Stimulated activated effector memory CD8-positive, alpha-beta T cell treated with anti-CD3 and anti-CD28 coated beads, Interleukin-12 subunit alpha, Interleukin-12 subunit beta, amount 100 ng/mL, for 72 hours (primary cell): Measurements from ENCODE around the gene TTC1.
"Not testable (repeated sequence)": the region's sequence is repeated elsewhere in the genome, so short reads cannot be mapped to it uniquely, and the experiment has no call there.

Source experiments
- ATAC-seq: fragments of 150-1000 bp; cut with Tn5 transposase; 2 replicates; pipeline ENCODE4 v1.10.0; 2021
- DNase-seq, 2 donors: peaks; one replicate each; pipeline ENCODE4 v3.0.0; 2021 to 2022; ENCODE audit warnings: low spot score in 2 of 2
- H3K27ac Mint-ChIP-seq: one replicate; pipeline ENCODE4 v1.8.0; 2022; ENCODE audit warnings: mild to moderate bottlenecking, mixed read lengths
- H3K36me3 Mint-ChIP-seq: one replicate; pipeline ENCODE4 v1.8.0; 2022; ENCODE audit warnings: mild to moderate bottlenecking, mixed read lengths
- H3K4me1 Mint-ChIP-seq: one replicate; pipeline ENCODE4 v1.8.0; 2022; ENCODE audit warnings: mixed read lengths
- H3K4me3 Mint-ChIP-seq: one replicate; pipeline ENCODE4 v1.8.0; 2022; ENCODE audit warnings: mild to moderate bottlenecking, mixed read lengths
- H3K9me3 Mint-ChIP-seq: one replicate; pipeline ENCODE4 v1.8.0; 2022; ENCODE audit warnings: mixed read lengths

TTC1 gene

DNA sequence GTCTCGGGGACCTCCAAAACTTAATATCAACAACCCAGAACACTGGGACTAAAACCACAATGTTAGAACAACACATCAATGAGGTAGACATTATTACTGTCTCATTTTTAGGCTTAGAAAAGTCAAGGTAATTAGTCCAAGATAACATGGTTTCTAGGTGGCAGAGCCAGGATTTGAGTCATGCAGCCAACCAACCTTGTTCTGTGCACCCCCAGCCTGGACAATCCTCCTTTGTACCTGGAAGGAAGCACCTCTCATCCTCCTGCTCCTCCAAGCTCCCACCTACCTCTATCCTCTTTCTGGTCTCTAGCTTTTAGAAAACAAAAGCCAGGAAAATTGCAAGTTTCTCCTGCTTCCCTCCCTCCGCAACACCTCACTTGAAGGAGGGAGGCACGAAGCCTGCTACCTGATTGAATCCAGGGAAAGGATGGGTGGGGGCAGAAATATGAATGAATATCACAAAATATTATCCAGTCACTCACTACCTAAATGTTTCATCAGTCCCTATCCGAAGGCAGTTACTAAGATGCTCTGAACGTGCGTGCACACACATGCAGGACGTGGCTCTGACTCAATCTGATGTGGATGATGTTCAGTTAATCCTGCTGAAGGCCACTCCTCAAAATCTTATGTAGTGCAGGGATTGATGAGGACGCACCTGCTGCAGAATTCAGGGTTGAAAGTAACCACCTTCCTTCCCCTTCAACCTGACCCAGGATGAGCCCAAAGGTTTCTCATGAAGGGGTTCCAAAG is 26.3 kb upstream of the TTC1 start:
- Mint-ChIP-seq H3K27ac (no peak overlapping the region), H3K4me3 (no peak overlapping the region), H3K4me1 (no peaks in the 10 kb centered on the region), H3K9me3 (no peaks in the 10 kb centered on the region), H3K36me3 (no peaks in the 10 kb centered on the region)
- DNase-seq (no peak), ATAC-seq (no peak)

DNA sequence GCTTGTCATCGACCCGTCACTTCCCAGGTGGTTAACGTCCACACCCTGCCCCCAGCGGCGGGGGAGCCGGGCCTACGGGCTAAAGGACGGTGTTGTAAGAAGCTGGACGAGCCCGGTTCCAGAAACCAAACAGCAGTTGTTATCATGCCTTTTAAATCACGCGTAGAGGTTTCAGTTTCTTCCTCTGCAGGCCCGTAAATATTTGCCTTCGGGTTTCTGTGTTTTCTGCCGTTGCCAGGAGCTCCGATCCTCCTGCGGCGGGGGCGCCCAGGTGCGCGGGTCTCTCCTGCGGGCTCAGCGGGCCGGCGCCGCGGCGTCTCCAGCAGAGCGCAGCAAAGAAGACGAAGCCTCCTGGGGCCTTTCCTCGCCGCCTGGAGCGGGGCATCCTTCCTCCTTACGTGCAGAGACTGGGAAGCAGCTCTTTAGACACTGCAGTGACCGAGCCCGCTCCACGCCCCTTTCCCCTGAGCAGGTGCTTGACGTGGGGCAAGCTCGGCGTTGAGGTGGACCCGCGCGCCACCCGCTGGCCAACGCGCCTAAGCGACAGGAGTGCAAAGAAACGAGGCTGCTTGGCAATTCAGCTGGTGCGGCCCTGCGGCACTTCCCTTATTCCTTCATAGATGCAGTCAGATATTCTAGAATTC is 21.8 kb upstream of the TTC1 start:
- H3K27ac Mint-ChIP-seq = no peak overlapping the region
- ATAC-seq (peak; percentile 91), DNase-seq (peak; percentile 53 to 76)
- no peaks in the 10 kb centered on the region for H3K4me1 Mint-ChIP-seq
- H3K36me3 Mint-ChIP-seq = no peaks in the 10 kb centered on the region
- peak overlapping the region; percentile 42 for H3K4me3 Mint-ChIP-seq
- H3K9me3 Mint-ChIP-seq = no peaks in the 10 kb centered on the region

GRCh38 chr5:159990506-159990905 is 18.4 kb upstream of the TTC1 start:
- Mint-ChIP-seq H3K4me3 (no peak overlapping the region), H3K27ac (no peak overlapping the region), H3K9me3 (peaks cover 9% of the 10 kb centered on the region), H3K4me1 (no peaks in the 10 kb centered on the region), H3K36me3 (no peaks in the 10 kb centered on the region)
- ATAC-seq = no peak
- DNase-seq = no peak

DNA sequence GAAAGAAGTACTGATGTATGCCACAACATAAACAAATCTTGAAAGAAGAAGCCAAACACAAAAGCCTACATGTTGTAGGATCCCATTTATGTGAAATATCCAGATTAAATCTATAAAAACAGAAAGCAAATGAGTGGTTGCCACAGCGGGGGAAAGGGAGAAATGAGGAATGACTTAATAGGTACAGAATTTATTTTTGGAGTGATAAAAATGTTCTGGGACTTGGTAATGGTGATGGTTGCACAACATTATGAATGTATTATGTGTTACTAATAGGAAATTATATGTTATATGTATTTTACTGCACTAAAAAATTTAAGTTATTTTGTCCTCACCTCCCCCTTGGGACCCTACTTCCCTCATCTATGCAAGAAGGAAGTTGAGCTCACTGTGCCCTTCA is 16.4 kb upstream of the TTC1 start:
- no peaks in the 10 kb centered on the region for H3K36me3 Mint-ChIP-seq
- no peaks in the 10 kb centered on the region for H3K4me1 Mint-ChIP-seq
- peaks cover 9% of the 10 kb centered on the region for H3K9me3 Mint-ChIP-seq
- no peak overlapping the region for H3K27ac Mint-ChIP-seq
- no peak for DNase-seq
- no peak for ATAC-seq
- H3K4me3 Mint-ChIP-seq = no peak overlapping the region

DNA sequence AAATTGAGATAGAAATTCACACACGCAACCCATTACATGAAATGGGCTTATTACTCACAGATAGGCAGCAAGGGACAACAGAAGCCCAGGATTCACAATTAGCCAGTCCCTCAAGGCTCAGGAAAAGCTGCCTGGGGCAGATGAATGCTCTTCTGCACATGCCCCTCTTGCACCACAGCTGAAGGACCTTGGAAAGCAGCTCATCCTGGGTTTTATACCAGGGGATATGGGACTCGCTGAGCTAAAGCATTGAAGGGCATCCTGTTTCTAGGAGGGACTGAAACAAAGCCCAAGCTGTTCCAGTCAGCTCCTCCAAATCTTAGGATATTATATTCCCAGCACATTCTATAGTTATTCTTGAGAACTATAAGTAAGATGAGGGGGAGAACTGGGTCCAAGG is 15.7 kb upstream of the TTC1 start:
- ATAC-seq = no peak
- Mint-ChIP-seq H3K36me3 (no peaks in the 10 kb centered on the region), H3K9me3 (peaks cover 9% of the 10 kb centered on the region), H3K4me3 (no peak overlapping the region), H3K4me1 (no peaks in the 10 kb centered on the region), H3K27ac (no peak overlapping the region)
- DNase-seq = no peak

- Mint-ChIP-seq H3K4me1 (no peaks in the 10 kb centered on the region), H3K4me3 (no peak overlapping the region), H3K36me3 (no peaks in the 10 kb centered on the region)
Measured at GRCh38 chr5:159995907-159996306, 13.0 kb upstream of the TTC1 start.

DNA sequence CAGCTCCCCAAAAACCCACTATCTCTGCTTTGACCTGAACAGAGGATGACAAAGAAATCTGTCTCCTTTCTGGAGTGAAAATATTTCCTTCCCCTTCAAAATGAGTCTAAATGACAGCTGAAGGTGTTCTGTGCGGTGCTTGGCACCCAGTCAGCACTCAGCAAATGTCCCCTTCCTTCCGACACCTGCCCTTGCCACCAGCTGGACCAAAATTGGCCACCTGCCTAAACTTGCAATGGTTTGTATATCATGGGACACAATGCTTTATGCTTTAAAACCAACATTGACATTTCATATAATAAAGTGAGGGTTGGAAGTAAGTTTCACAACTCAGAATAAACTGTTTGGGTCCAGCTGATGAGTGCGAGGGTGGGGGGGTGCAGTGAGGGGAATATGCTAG is 7.5 kb upstream of the TTC1 start:
- H3K36me3 Mint-ChIP-seq = no peaks in the 10 kb centered on the region
- no peak overlapping the region for H3K27ac Mint-ChIP-seq
- no peak for ATAC-seq
- H3K9me3 Mint-ChIP-seq = no peaks in the 10 kb centered on the region
- DNase-seq = no peak
- no peak overlapping the region for H3K4me3 Mint-ChIP-seq
- no peaks in the 10 kb centered on the region for H3K4me1 Mint-ChIP-seq

More at GRCh38 chr5:159995907-159996306, 13.0 kb upstream of the TTC1 start:
- ATAC-seq (no peak), DNase-seq (no peak)
- H3K27ac Mint-ChIP-seq = no peak overlapping the region
- H3K9me3 Mint-ChIP-seq = peaks cover 9% of the 10 kb centered on the region

GRCh38 chr5:160007514-160007913 is 1.4 kb upstream of the TTC1 start:
- ATAC-seq = no peak
- Mint-ChIP-seq H3K9me3 (no peaks in the 10 kb centered on the region), H3K27ac (no peak overlapping the region), H3K36me3 (peaks cover 28% of the 10 kb centered on the region), H3K4me1 (peaks cover 28% of the 10 kb centered on the region), H3K4me3 (no peak overlapping the region)
- DNase-seq = no peak

DNA sequence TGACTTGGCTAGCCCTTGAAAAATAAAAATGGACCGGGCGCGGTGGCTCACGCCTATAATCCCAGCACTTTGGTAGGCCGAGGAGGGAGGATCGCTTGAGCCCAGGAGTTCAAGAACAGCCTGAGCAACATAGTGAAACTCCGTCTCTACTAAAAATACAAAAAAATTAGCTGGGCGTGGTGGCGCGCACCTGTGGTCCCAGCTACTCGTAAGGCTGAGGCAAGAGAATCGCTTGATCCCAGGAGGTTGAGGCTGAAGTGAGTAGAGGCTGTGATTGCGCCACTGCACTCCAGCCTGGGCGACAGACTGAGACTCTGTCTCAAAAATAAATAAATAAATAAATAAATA is 436 bp upstream of the TTC1 start:
- not testable (repeated sequence) for H3K9me3 Mint-ChIP-seq, ATAC-seq
- Mint-ChIP-seq H3K27ac (peak overlapping the region; percentile 97), H3K36me3 (peaks cover 37% of the 10 kb centered on the region), H3K4me3 (peak overlapping the region; percentile 95), H3K4me1 (peaks cover 28% of the 10 kb centered on the region)
- DNase-seq = peak in 1 of 2 donors; percentile 52

GRCh38 chr5:160009591-160009989 is 651 bp downstream of the TTC1 start:
- H3K4me1 Mint-ChIP-seq = peaks cover 28% of the 10 kb centered on the region
- H3K36me3 Mint-ChIP-seq = peaks cover 48% of the 10 kb centered on the region
- DNase-seq (no peak), ATAC-seq (no peak)
- H3K4me3 Mint-ChIP-seq = peak overlapping the region; percentile 95
- no peaks in the 10 kb centered on the region for H3K9me3 Mint-ChIP-seq
- H3K27ac Mint-ChIP-seq = peak overlapping the region; percentile 97

GRCh38 chr5:160011471-160011870 is 2.5 kb downstream of the TTC1 start:
- Mint-ChIP-seq H3K9me3 (no peaks in the 10 kb centered on the region), H3K4me1 (peaks cover 28% of the 10 kb centered on the region), H3K27ac (peak overlapping the region; percentile 10), H3K36me3 (peaks cover 64% of the 10 kb centered on the region), H3K4me3 (no peak overlapping the region)
- no peak for DNase-seq
- ATAC-seq = no peak

GRCh38 chr5:160014197-160014596 is 5.3 kb downstream of the TTC1 start:
- H3K4me3 Mint-ChIP-seq, DNase-seq, H3K9me3 Mint-ChIP-seq, H3K27ac Mint-ChIP-seq, ATAC-seq: not testable (repeated sequence)
- Mint-ChIP-seq H3K36me3 (peaks cover 66% of the 10 kb centered on the region), H3K4me1 (peaks cover 30% of the 10 kb centered on the region)

DNA sequence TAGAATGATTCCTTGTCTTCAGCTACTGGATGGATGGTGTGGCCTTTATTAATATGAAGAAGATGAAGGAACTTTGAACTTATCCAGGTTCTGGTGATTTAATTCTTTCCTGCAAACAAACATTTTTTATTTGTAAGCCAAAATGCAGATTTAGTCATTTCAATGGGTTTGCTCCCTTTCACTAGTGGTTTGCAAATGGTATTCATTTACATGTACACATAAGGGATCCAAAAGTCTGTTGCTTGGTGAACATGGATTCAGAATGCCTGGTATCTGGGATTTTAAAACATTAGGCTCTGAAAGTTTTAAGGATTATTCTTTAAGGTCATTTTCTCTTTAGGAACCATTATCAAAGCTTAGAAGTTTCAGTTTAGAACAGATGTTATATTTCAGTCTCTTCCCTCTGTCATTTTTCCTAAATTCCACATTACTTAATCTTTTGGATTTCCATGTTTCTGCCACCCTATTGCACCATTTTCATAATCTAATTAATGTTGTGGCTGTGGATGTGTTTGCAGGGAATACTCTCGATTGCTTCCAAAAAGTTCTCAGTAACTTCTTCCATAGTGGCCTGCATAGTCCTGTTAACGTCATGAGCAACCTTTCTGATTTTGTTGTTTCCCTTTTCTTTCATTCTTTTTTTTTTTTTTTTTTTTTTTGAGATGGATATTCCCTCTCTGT is 10.1 kb downstream of the TTC1 start:
- Mint-ChIP-seq H3K36me3 (peaks cover 59% of the 10 kb centered on the region), H3K27ac (peak overlapping the region; percentile 42), H3K9me3 (no peaks in the 10 kb centered on the region), H3K4me3 (no peak overlapping the region), H3K4me1 (peaks cover 32% of the 10 kb centered on the region)
- ATAC-seq (no peak), DNase-seq (no peak)

- no peak for DNase-seq
Measured at GRCh38 chr5:160020266-160020770, 11.4 kb downstream of the TTC1 start.

DNA sequence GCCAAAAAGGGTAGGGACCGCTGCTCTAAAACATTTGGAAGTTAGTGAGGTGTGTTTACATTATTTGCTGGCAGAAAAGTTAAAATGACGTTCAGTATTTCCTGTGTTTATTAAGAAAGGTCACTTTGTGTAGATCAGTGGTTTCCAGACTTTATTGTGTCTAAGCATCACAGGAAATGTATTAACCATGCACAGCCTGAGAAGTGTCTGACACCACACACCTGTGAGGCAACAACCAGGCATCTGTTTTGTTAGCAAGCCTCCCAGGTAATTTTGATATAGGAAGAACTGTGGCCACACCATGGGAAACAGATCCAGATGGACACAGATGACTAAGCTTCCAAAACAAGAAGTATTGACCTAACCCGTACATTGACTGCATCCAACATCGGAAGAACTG is 12.0 kb downstream of the TTC1 start:
- DNase-seq (no peak), ATAC-seq (no peak)
- no peaks in the 10 kb centered on the region for H3K9me3 Mint-ChIP-seq
- H3K27ac Mint-ChIP-seq = no peak overlapping the region
- peaks cover 32% of the 10 kb centered on the region for H3K4me1 Mint-ChIP-seq
- peaks cover 57% of the 10 kb centered on the region for H3K36me3 Mint-ChIP-seq
- H3K4me3 Mint-ChIP-seq = no peak overlapping the region

More at GRCh38 chr5:160020266-160020770, 11.4 kb downstream of the TTC1 start:
- peaks cover 32% of the 10 kb centered on the region for H3K4me1 Mint-ChIP-seq
- peaks cover 57% of the 10 kb centered on the region for H3K36me3 Mint-ChIP-seq
- H3K27ac Mint-ChIP-seq = peak overlapping the region; percentile 42
- H3K4me3 Mint-ChIP-seq = no peak overlapping the region
- ATAC-seq = no peak
- H3K9me3 Mint-ChIP-seq = no peaks in the 10 kb centered on the region
